ENCODE measurements around the gene CNOT8. TPM values are rescaled to one million over a fixed set of nuclear protein-coding genes. Genes with fewer than 3 reads are reported as not detected.

The CNOT8 gene
- total RNA-seq, 1 donor from 2014 or later: 37.0 TPM

DNA sequence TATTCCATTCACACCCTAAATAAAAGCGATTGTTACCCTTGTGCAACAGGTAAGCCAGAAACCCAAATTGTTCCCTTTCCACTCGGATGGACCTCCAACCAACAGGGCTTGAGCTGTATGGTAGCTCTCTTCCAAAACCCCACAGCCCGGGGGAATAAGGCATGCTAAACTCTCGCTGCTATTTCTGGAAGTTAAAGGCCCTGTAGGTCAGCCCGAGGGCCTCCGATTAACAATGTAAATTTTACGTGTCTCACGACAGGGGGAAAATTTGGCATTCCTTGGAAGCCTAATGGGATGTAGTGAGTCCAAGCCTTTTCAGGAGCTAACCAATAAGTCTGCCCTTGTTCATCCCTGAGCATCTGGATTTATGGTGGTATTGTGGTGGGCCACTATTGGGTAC is 26.0 kb downstream of the CNOT8 start:
- Mint-ChIP-seq H3K36me3 (ENCODE audit: low read depth) (peaks cover 31% of the 10 kb centered on the region), H3K4me1 (ENCODE audit: low read depth) (no peaks in the 10 kb centered on the region), H3K27ac (ENCODE audit: unreplicated experiment) (no peak overlapping the region), H3K9me3 (ENCODE audit: low read depth) (peaks cover 20% of the 10 kb centered on the region), H3K4me3 (ENCODE audit: unreplicated experiment) (no peak overlapping the region), H3K27me3 (ENCODE audit: low read depth) (no peaks in the 10 kb centered on the region)
- no peak for DNase-seq (ENCODE audit: low spot score)
- TF ChIP-seq, protein P1, sequence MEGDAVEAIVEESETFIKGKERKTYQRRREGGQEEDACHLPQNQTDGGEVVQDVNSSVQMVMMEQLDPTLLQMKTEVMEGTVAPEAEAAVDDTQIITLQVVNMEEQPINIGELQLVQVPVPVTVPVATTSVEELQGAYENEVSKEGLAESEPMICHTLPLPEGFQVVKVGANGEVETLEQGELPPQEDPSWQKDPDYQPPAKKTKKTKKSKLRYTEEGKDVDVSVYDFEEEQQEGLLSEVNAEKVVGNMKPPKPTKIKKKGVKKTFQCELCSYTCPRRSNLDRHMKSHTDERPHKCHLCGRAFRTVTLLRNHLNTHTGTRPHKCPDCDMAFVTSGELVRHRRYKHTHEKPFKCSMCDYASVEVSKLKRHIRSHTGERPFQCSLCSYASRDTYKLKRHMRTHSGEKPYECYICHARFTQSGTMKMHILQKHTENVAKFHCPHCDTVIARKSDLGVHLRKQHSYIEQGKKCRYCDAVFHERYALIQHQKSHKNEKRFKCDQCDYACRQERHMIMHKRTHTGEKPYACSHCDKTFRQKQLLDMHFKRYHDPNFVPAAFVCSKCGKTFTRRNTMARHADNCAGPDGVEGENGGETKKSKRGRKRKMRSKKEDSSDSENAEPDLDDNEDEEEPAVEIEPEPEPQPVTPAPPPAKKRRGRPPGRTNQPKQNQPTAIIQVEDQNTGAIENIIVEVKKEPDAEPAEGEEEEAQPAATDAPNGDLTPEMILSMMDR (IDR thresholded peaks at IDR 0.05): no peak

DNA sequence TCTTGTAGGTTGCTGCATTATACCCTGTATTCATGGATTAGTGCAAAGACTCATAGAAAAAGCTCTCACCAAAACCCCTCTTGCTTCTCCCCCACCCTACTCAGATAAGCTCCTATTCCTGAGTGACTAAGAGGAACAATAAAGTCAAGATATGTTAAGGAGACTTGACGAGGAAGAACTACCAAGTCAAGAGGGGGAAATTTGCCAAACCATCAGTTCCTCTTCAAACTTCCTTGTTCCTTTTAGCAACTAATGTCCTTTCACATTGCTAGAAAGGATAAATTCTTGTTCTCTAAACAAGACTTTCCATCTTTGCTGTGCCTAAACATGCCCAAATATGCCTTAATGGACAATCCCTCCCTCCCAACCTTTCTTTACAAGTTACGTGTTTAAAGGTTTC is 27.0 kb downstream of the CNOT8 start:
- Mint-ChIP-seq H3K9me3 (ENCODE audit: low read depth) (peaks cover 17% of the 10 kb centered on the region), H3K36me3 (ENCODE audit: low read depth) (peaks cover 33% of the 10 kb centered on the region), H3K27me3 (ENCODE audit: low read depth) (no peaks in the 10 kb centered on the region), H3K27ac (ENCODE audit: unreplicated experiment) (no peak overlapping the region), H3K4me3 (ENCODE audit: unreplicated experiment) (no peak overlapping the region), H3K4me1 (ENCODE audit: low read depth) (no peaks in the 10 kb centered on the region)
- TF ChIP-seq, protein P1 (IDR thresholded peaks at IDR 0.05): no peak
- no peak for DNase-seq (ENCODE audit: low spot score)

DNA sequence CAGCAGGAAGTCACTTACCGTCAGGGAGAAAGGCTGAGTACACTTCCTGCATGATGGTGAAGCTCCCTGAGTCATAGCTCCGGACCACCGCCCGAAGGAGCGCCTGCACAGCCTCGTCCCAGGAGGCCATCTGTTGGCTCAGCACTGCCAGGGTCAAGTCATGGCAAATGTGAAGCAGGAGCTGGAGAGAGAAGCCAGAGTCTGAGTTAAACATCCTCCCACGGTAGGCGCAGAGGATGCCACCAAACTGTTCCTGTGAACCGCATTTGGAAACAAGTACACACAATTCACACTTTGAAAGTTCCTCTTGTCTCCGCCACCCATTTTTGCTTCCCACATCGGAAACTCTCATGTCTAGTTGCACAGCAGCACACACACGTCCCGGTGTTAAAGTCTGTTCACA is 33.9 kb downstream of the CNOT8 start:
- peaks cover 48% of the 10 kb centered on the region for H3K36me3 Mint-ChIP-seq (ENCODE audit: low read depth)

DNA sequence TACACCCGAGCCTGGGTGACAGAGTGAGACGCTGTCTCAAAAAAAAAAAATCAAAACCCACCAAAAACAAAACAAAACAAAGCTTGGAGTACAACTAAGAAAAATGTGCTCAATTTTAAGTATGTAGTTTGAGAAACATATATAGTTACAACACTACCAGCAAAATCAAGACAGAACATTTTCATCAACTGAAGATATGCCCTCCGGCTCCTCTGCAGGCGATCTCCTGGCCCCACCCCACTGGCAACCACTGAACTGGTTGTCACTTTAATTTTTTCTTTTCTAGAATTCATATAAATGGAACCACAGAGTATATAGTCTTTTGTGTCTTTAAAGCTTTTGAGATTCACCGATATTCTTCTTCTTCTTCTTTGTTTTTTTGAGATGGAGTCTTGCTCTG is 35.0 kb downstream of the CNOT8 start:
- peaks cover 45% of the 10 kb centered on the region for H3K36me3 Mint-ChIP-seq (ENCODE audit: low read depth)

More for the DNA sequence above, 33.9 kb downstream of the CNOT8 start:
- TF ChIP-seq, protein P1 (IDR thresholded peaks at IDR 0.05): no peak
- Mint-ChIP-seq H3K4me3 (ENCODE audit: unreplicated experiment) (no peak overlapping the region), H3K27ac (ENCODE audit: unreplicated experiment) (no peak overlapping the region), H3K4me1 (ENCODE audit: low read depth) (no peaks in the 10 kb centered on the region), H3K9me3 (ENCODE audit: low read depth) (no peaks in the 10 kb centered on the region), H3K27me3 (ENCODE audit: low read depth) (no peaks in the 10 kb centered on the region)
- DNase-seq (ENCODE audit: low spot score): no peak

DNA sequence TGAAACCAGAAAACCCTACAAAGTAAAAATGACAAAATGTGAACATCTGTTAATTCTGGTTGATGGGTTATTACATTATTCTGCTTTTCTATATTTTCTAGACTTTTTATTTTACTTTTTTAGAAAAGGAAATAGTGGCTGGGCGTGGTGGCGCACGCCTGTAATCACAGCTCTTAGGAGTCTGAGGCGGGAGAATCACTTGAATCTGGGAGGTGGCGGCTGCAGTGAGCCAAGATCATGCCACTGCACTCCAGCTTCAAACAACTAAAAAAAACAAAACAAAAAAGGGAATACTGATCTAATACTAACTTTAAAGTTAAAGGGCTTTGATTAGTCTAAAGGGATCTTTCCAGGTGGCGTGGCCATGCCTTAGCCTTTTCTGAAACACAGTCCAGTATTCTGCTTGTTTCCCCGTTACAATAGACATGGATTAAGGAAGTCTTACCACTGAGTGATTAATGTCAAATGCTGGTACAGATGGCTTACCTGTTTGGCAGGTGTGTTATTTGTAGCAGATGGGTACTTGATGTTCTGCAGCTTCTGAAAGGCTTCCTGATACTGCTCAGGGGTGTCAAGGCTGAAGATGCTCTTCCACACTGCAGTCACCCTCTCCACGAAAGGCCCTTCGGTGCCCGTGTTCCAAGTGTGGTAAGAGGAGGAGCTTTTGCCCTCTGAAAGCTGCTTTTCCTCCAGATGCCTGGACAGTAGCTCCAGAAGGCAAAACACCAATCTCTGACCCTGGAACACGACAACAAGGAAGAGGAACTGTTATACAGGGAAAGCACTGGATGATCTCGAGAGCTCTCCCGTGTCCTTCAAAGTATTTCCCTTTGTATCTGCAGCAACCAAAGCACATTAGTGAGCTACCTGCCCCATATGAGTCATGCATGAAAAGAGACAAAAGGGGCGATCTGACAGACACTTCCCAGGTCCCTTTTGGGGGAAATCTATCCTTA is 37.5 kb downstream of the CNOT8 start:
- Mint-ChIP-seq H3K4me3 (ENCODE audit: unreplicated experiment) (no peak overlapping the region), H3K27me3 (ENCODE audit: low read depth) (no peaks in the 10 kb centered on the region), H3K36me3 (ENCODE audit: low read depth) (peaks cover 47% of the 10 kb centered on the region), H3K9me3 (ENCODE audit: low read depth) (no peaks in the 10 kb centered on the region), H3K27ac (ENCODE audit: unreplicated experiment) (no peak overlapping the region), H3K4me1 (ENCODE audit: low read depth) (peaks cover 3% of the 10 kb centered on the region)
- TF ChIP-seq, protein P1 (IDR thresholded peaks at IDR 0.05): no peak
- DNase-seq (ENCODE audit: low spot score): no peak

More for the DNA sequence above, 35.0 kb downstream of the CNOT8 start:
- TF ChIP-seq, protein P1 (IDR thresholded peaks at IDR 0.05): no peak
- DNase-seq (ENCODE audit: low spot score): no peak
- H3K27me3 Mint-ChIP-seq (ENCODE audit: low read depth): no peaks in the 10 kb centered on the region
- H3K4me3 Mint-ChIP-seq (ENCODE audit: unreplicated experiment): no peak overlapping the region
- H3K9me3 Mint-ChIP-seq (ENCODE audit: low read depth): no peaks in the 10 kb centered on the region
- H3K4me1 Mint-ChIP-seq (ENCODE audit: low read depth): no peaks in the 10 kb centered on the region
- no peak overlapping the region for H3K27ac Mint-ChIP-seq (ENCODE audit: unreplicated experiment)

Data from chondrocyte (in vitro differentiated cells).